GM18498 (cell line): ENCODE measurements around the gene AHNAK2.
A peak's percentile ranks its signal among the peaks of the same experiment; 100 is the strongest.
"Not testable (repeated sequence)": the region's sequence is repeated elsewhere in the genome, so short reads cannot be mapped to it uniquely, and the experiment has no call there.

ENCODE experiments used
- ATAC-seq: cut with Tn5 transposase; IDR thresholded peaks from one replicate; pipeline ENCODE4 v1.9.1; 2021; ENCODE audit warnings: mild to moderate bottlenecking, moderate library complexity; ENCODE audit not compliant: unreplicated experiment

Gene AHNAK2

DNA sequence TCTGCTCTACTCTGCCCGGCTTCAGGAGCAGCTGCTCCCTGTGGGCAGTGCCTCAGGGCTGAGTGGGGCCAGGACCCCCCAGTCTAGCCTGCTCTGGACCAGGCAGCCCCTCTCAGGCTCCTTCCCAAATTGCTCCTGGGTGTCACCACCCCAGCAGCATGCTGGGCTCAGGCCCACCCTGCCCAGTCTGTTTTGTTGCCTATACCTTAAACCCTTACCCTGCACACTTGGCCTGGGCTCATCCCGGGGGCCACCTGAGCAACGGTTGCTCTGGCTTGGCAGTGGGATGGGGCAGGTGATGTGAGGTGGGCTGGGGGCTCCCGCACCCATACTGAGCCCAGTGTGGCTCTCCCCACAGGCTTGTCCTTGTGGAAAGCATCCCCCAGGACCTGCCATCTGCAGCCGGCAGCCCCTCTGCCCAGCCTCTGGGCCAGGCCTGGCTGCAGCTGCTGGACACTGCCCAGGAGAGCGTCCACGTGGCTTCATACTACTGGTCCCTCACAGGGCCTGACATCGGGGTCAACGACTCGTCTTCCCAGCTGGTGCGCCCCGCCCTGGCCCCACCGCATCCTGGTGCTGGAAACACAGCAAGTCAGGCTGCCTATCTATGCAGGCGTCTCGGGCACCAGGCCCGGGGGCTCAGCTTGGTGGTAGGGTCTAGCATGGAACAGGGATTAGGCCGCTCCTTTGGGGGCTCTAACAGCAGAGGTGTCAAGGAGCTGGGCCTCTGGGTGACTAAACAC is 49.6 kb downstream of the AHNAK2 start:
- ATAC-seq, result no peak

DNA sequence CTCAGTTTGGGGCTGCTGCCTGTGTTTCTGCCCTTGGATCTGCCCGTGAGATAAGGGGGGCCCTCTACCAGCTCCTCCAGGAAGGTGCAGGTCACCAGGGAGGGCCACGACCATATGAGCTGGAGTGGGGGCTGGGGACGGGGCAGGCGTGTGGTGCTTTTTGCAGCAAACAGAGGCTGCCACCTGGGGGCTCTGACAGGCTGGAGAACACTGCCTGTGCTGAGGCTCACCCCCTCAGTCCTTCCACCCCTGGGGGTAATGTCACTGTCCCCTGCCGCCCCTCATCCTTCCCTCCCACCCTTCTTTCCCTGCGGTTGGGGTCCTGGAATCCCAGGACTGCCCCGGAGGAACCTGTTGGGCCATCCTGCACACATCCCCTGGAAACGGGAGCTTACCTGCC is 50.3 kb downstream of the AHNAK2 start:
- no peak for ATAC-seq

- ATAC-seq, result no peak
Observed at GRCh38 chr14:104927432-104927816, 50.8 kb downstream of the AHNAK2 start.

- ATAC-seq, result peak; percentile 81
Observed at GRCh38 chr14:104926619-104927431, 51.3 kb downstream of the AHNAK2 start.

DNA sequence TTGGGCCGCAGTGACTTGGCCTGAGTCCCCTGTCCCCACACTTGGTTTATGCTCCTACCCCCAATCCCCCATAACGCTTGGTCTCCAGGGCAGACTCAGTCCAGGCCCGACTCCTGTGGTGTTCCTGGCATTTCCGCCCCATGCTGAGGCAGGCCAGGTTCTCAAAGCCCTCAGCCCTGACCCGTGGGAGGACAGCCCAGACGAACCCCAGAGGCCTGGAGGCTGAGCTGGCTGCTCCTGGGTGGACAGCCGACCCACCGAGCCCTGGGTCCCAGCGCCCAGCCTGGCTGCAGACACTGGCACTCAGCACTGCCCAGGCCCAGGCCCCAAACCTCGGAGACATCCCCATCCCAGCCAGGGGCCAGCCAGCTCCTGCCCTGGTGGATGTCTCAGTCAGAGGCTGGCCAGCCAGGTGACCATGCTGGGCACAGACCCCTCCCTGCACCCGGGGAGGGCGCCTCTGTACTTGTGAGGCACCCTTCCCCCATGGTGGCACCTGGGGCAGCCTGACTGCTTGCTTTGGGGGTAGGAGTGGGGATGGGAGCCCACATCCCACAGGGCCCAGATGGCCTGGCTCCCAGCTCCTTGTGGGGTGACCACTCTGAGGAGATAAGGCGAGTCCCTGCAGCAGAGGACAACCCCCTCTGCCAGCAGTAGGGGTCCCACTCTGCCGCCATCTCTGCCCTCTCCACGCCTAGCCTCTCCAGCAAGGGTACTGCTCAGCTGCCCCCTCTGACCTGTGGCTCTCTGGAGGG is 52.1 kb downstream of the AHNAK2 start:
- peak; percentile 12 for ATAC-seq

- ATAC-seq, result no peak
Observed at GRCh38 chr14:104925214-104925854, 52.8 kb downstream of the AHNAK2 start.

- no peak for ATAC-seq
Observed at GRCh38 chr14:104924421-104925213, 53.6 kb downstream of the AHNAK2 start, which contains the start of gene PLD4. Gene PLD4 (plus strand): TSS chr14:104924879. CDS start chr14:104927141, 2,262 bp downstream.

GRCh38 chr14:104923640-104924420 is 54.3 kb downstream of the AHNAK2 start:
- no peak for ATAC-seq

- no peak for ATAC-seq
Observed at GRCh38 chr14:104919993-104920315, 58.2 kb downstream of the AHNAK2 start.

GRCh38 chr14:104919152-104919992 is 58.8 kb downstream of the AHNAK2 start:
- not testable (repeated sequence) for ATAC-seq

GRCh38 chr14:104917993-104918392 is 60.2 kb downstream of the AHNAK2 start:
- ATAC-seq, result no peak

GRCh38 chr14:104917116-104917515 is 61.1 kb downstream of the AHNAK2 start:
- ATAC-seq, result no peak

DNA sequence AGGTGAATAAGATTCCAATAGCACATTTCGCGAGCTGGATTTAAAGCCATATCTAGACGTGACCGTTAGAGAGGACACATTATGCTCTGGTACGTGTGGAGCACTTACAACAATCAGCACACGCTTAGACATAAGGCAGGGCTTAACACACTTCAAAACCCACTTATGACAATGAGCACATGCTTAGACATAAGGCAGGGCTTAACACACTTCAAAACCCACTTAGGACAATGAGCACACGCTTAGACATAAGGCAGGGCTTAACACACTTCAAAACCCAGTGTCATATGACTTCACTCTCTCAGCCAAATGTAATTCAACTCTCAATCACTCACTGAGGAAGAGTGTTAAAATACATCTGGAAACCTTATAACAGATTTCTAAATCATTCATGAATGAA is 64.7 kb downstream of the AHNAK2 start:
- no peak for ATAC-seq

GRCh38 chr14:104912053-104912452 is 66.1 kb downstream of the AHNAK2 start:
- no peak for ATAC-seq

DNA sequence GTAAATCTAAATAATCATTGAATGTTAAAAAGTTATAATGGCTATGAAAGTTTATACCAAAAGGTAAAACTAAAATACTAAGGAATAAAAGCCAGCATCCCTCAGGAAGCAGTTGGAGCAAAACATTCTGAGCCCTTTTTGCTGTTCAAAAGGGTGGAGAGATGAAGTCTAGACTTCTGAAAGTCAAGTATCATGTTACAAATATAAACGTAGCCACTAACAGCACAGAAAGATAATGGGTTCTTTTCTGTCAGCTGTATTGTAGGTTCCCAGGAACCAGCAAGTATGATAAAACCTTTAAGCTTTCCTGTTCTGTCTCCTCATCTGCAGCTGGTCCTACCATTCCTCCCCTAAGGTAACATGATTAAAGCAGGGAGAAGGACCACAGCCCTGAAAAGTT is 69.9 kb downstream of the AHNAK2 start:
- ATAC-seq, result no peak

- not testable (repeated sequence) for ATAC-seq
Observed at GRCh38 chr14:104905579-104905933, 72.6 kb downstream of the AHNAK2 start.

DNA sequence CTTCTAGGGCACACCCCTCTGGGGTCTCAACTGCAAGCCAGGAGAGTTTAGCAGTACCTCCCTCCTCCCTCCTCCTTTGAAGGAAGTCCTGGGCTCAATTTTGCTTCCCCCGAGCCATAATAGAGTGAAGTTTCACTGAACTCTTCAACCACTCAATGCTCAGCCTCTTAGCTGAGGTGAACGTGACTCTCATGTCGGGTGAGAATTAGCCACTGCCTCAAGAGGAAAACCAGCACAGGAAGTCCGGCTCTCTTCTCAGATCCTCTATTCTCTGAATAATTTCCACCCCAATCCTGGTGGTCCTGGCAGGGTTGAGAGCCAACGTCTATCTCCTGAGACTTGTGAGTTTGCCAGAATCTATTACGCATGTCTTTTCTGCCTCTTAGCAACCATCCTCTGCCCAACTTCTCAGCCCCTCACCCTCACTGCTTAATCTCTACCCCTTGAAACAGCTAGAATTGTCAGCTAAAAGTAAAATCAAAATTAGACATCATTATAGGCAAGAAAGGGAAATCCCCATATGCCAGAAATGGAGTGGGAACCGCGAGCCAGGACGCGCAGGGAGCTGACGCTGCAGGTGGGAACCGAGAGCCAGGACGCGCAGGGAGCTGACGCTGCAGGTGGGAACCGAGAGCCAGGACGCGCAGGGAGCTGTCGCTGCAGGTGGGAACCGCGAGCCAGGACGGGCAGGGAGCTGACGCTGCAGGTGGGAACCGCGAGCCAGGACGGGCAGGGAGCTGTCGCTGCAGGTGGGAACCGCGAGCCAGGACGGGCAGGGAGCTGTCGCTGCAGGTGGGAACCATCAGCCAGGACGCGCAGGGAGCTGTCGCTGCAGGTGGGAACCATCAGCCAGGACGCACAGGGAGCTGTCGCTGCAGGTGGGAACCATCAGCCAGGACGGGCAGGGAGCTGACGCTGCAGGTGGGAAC is 73.3 kb downstream of the AHNAK2 start:
- not testable (repeated sequence) for ATAC-seq

DNA sequence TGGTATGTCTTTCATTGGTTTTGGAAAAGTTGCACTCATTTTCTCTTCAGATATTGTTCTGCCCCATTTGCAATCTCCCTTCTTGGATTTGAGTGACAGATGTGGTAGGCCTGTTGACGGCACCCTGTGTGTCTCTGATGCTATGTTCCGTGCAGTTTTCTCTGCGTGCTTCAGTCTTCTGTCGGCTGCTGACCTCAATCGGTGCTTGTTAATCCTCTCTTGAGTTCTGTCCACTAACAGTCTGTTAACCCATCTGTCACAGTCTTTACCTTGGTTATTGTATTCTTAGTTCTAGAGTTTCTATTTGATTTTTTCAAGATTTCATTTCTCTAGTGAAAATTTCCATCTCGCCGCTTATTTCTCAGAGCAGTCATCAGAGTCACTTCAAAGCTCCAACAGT is 74.2 kb downstream of the AHNAK2 start:
- no peak for ATAC-seq
